SU-DHL-6 (cell line): ENCODE measurements around the gene OVOL1.

ENCODE experiments used
- CTCF ChIP-seq: fragments of 200-600 bp; sonication (generic); IDR thresholded peaks from one replicate; pipeline ENCODE4 v1.5.1; 2017; ENCODE audit warnings: antibody characterized with exemption, mild to moderate bottlenecking, low read length, moderate library complexity; ENCODE audit not compliant: insufficient read depth, poor library complexity, severe bottlenecking
- EZH2phosphoT487 ChIP-seq: fragments of 200-600 bp; sonication (generic), shearing (Covaris generic); conservative IDR thresholded peaks from 2 replicates; pipeline ENCODE4 v1.6.1; 2018; ENCODE audit warnings: mild to moderate bottlenecking, antibody characterized with exemption, low read length, moderate library complexity, mixed read lengths

GRCh38 chr11:65788821-65789220 lies 2.0 kb downstream of the OVOL1 start:
- TF ChIP-seq CTCF (no peak), EZH2phosphoT487 (no peak)
